ENCODE data around the gene SLC39A8. TPM values are rescaled to one million over a fixed set of nuclear protein-coding genes. Genes with fewer than 3 reads are reported as not detected.
"Not testable (repeated sequence)": the region's sequence is repeated elsewhere in the genome, so short reads cannot be mapped to it uniquely, and the experiment has no call there.

Gene SLC39A8
- total and polyA plus RNA-seq, 7 donors = 3.2 to 44.5 (median 7.7) TPM

DNA sequence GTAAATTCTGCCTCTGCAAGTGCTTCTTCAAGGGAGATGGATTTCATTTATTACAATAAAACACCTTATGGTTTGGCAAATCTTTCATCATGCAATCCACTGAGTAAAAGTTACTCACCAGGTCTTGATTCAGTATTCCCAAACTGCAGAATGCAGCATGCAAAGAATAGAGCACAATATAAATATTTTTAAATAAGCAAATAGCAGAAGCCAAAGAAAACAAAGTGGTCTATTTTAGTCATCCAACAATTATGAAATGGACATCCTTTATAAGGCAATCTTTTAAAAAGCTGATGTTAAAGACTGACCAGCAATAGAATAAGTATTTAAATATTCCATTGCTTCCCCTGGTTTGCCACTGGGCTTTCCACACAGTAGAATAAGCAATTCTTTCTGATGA lies 59.5 kb downstream of the SLC39A8 start:
- H3K27ac ChIP-seq = no peak overlapping the region
- TF ChIP-seq POLR2A (IDR thresholded peaks at IDR 0.05) (no peak), EP300 (IDR thresholded peaks at IDR 0.05) (no peak), POLR2AphosphoS5 (IDR thresholded peaks at IDR 0.05) (no peak)
- TF ChIP-seq, protein P1, sequence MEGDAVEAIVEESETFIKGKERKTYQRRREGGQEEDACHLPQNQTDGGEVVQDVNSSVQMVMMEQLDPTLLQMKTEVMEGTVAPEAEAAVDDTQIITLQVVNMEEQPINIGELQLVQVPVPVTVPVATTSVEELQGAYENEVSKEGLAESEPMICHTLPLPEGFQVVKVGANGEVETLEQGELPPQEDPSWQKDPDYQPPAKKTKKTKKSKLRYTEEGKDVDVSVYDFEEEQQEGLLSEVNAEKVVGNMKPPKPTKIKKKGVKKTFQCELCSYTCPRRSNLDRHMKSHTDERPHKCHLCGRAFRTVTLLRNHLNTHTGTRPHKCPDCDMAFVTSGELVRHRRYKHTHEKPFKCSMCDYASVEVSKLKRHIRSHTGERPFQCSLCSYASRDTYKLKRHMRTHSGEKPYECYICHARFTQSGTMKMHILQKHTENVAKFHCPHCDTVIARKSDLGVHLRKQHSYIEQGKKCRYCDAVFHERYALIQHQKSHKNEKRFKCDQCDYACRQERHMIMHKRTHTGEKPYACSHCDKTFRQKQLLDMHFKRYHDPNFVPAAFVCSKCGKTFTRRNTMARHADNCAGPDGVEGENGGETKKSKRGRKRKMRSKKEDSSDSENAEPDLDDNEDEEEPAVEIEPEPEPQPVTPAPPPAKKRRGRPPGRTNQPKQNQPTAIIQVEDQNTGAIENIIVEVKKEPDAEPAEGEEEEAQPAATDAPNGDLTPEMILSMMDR (IDR thresholded peaks at IDR 0.05) = no peak
- H3K36me3 ChIP-seq = no peaks in the 10 kb centered on the region
- no peaks in the 10 kb centered on the region for H3K9me3 ChIP-seq
- no peaks in the 10 kb centered on the region for H3K4me1 ChIP-seq
- no peak for DNase-seq
- no peaks in the 10 kb centered on the region for H3K27me3 ChIP-seq
- no peak overlapping the region for H3K4me3 ChIP-seq
- intact Hi-C loops (cut with DNase I) = no loop called here

DNA sequence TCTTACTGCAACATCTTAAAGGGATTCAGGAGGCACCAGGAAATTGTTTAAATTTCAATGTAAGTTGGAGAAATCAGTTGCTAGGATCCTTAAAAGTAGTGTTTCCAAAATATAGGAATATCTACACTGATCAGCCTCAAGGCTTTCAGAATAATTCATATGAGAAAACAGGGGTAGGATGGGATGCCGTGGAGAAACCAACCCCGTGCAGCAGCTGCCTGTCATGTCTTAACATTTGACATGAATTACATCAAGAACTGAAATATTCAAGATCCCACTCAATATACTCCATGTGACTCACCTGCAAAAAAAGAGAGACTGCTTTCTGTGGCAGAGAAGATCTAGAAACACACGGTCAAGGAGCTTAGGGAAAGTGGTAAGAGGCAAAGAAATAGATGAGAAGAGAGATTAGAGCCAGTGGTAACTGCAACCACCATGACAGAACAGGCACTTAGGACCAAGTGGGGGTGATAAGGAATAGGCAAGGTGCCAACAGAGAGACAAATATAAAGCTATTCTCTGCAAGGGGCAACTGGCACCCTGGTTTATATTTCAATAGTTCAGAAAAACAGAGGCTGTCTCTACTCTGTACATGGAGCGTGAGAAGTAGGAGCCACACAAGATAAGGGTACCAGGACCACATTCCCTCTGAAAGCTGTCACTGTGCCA lies 64.0 kb downstream of the SLC39A8 start:
- no peak overlapping the region for H3K27ac ChIP-seq
- intact Hi-C loops (cut with DNase I) = no loop called here
- WGBS, 2 donors = 89 to 93% methylated on average over 4 of the region's 4 CpGs
- TF ChIP-seq POLR2A (IDR thresholded peaks at IDR 0.05) = no peak
- TF ChIP-seq, protein P1 (IDR thresholded peaks at IDR 0.05) = no peak
- TF ChIP-seq POLR2AphosphoS5 (IDR thresholded peaks at IDR 0.05) = no peak
- no peak for TF ChIP-seq EP300 (IDR thresholded peaks at IDR 0.05)
- no peaks in the 10 kb centered on the region for H3K27me3 ChIP-seq
- no peaks in the 10 kb centered on the region for H3K4me1 ChIP-seq
- H3K9me3 ChIP-seq = no peaks in the 10 kb centered on the region
- H3K36me3 ChIP-seq = no peaks in the 10 kb centered on the region
- no peak for DNase-seq
- no peak overlapping the region for H3K4me3 ChIP-seq

DNA sequence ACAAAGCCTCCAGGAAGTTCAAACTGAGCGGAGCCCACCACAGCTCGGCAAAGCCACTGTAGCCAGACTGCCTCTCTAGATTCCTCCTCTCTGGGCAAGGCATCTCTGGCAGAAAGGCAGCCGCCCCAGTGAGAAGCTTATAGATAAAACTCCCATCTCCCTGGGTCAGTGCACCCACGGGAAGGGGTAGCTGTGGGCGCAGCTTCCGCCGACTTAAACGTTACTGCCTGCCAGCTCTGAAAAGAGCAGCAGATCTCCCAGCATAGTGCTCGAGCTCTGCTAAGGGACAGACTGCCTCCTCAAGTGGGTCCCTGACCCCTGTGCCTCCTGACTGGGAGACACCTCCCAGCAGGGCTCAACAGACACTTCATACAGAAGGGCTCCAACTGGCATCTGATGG lies 72.0 kb downstream of the SLC39A8 start:
- H3K27me3 ChIP-seq; intact Hi-C loops (cut with DNase I); H3K36me3 ChIP-seq; H3K4me3 ChIP-seq; DNase-seq; H3K9me3 ChIP-seq; H3K4me1 ChIP-seq; H3K27ac ChIP-seq: not testable (repeated sequence)
- 96% methylated on average over 9 of the region's 9 CpGs for WGBS, 2 donors

DNA sequence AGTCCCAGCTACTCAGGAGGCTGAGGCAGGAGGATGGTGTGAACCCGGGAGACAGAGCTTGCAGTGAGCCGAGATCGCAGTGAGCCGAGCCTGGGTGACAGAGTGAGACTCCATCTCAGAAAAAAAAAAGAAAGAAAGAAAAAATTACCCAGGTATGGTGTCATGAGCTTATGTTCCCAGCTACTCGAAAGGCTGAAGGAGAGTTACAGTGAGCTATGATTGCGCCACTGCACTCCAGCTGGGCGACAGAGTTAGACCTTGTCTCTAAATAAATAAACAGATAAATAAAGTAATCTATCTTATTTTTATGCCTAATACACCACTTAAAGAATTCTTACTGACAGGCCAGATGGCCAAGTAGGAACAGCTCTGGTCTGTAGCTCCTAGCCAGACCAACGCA lies 73.0 kb downstream of the SLC39A8 start:
- WGBS, 2 donors = 91 to 95% methylated on average over 8 of the region's 8 CpGs
- no peaks in the 10 kb centered on the region for H3K4me1 ChIP-seq
- H3K27me3 ChIP-seq = no peaks in the 10 kb centered on the region
- intact Hi-C loops (cut with DNase I) = no loop called here
- H3K36me3 ChIP-seq = no peaks in the 10 kb centered on the region
- no peak overlapping the region for H3K27ac ChIP-seq
- H3K4me3 ChIP-seq = no peak overlapping the region
- H3K9me3 ChIP-seq = no peaks in the 10 kb centered on the region
- TF ChIP-seq EP300 (IDR thresholded peaks at IDR 0.05) (no peak), POLR2A (IDR thresholded peaks at IDR 0.05) (no peak)
- TF ChIP-seq, protein P1 (IDR thresholded peaks at IDR 0.05) = no peak
- no peak for DNase-seq

DNA sequence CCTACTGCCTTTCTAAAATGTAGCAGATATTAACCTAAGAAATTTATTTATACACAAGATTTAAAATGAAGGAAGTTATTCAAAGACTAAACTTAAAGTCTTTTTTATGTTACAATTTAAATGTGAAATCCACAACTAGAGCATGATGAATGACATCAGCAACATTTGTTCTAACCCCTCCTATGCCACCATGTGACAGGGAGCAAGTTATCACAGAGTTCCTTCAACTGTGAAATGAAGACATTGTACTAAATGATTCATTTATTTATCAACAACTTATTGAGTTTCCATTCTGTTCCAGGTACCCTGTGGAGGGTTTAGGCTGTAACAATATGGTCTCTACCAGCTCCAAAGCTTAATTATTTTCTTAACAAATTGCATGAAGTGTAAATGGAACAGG lies 76.9 kb downstream of the SLC39A8 start:
- no peak overlapping the region for H3K4me3 ChIP-seq

More for the DNA sequence above, 76.9 kb downstream of the SLC39A8 start:
- intact Hi-C loops (cut with DNase I) = no loop called here
- H3K27me3 ChIP-seq = no peaks in the 10 kb centered on the region
- no peak for TF ChIP-seq EP300 (IDR thresholded peaks at IDR 0.05)
- no peak for TF ChIP-seq POLR2AphosphoS5 (IDR thresholded peaks at IDR 0.05)
- no peak for TF ChIP-seq POLR2A (IDR thresholded peaks at IDR 0.05)
- TF ChIP-seq, protein P1 (IDR thresholded peaks at IDR 0.05) = no peak
- H3K36me3 ChIP-seq = no peaks in the 10 kb centered on the region
- no peaks in the 10 kb centered on the region for H3K4me1 ChIP-seq
- H3K27ac ChIP-seq = no peak overlapping the region
- no peaks in the 10 kb centered on the region for H3K9me3 ChIP-seq
- no peak for DNase-seq
